A673 (cell line): ENCODE measurements around the gene PALS1. TPM values are rescaled to one million over a fixed set of nuclear protein-coding genes. Genes with fewer than 3 reads are reported as not detected.

Experiments
- BruUV-seq: library from RNA; stranded (reverse); fragments of 400-500 nt; replicated peaks from 2 replicates; lab custom pipeline; 2021; lab: Mats Ljungman, UMichigan
- CTCF ChIA-PET: fragments of 300-600 bp; sonication (Branson Sonifier 250); formaldehyde crosslinking; loops from one replicate; lab custom pipeline; 2022; ENCODE audit warnings: antibody characterized with exemption; lab: Charles Lee
- POLR2A ChIA-PET: fragments of 300-600 bp; sonication (Branson Sonifier 250); formaldehyde crosslinking; loops from one replicate; lab custom pipeline; 2022; ENCODE audit warnings: antibody characterized with exemption; ENCODE audit not compliant: low non-redundant PET; lab: Charles Lee
- DNase-seq: peaks from one replicate; pipeline ENCODE4 v3.0.0-alpha.2; 2015; ENCODE audit warnings: low spot score
- H3K27ac ChIP-seq: fragments of 200-600 bp; sonication (generic); 2 replicates; pipeline ENCODE4 v1.5.1; 2016; ENCODE audit warnings: mixed run types, low read depth, mild to moderate bottlenecking, mixed read lengths, antibody characterized with exemption, low read length; ENCODE audit not compliant: poor library complexity, severe bottlenecking
- H3K27me3 ChIP-seq: fragments of 200-600 bp; sonication (generic); replicated peaks from 2 replicates; pipeline ENCODE4 v1.6.1; 2017; ENCODE audit warnings: mixed run types, low read depth, mild to moderate bottlenecking, mixed read lengths, antibody characterized with exemption, low read length; ENCODE audit not compliant: insufficient read depth, poor library complexity
- H3K36me3 ChIP-seq: fragments of 200-600 bp; sonication (generic); 2 replicates; pipeline ENCODE4 v1.6.1; 2016; ENCODE audit warnings: mixed run types, mild to moderate bottlenecking, mixed read lengths, antibody characterized with exemption, low read length; ENCODE audit not compliant: insufficient read depth, poor library complexity, severe bottlenecking
- H3K4me1 ChIP-seq: fragments of 200-600 bp; sonication (generic); 2 replicates; pipeline ENCODE4 v1.6.1; 2017; ENCODE audit warnings: mixed run types, mild to moderate bottlenecking, mixed read lengths, antibody characterized with exemption, low read length; ENCODE audit not compliant: insufficient read depth, poor library complexity, severe bottlenecking
- H3K4me3 ChIP-seq: fragments of 200-600 bp; sonication (generic); 2 replicates; pipeline ENCODE4 v1.5.1; 2016; ENCODE audit warnings: low read depth, mixed run types, mild to moderate bottlenecking, mixed read lengths, low read length; ENCODE audit not compliant: poor library complexity, severe bottlenecking
- H3K9me3 ChIP-seq: fragments of 200-600 bp; sonication (generic); 2 replicates; pipeline ENCODE4 v1.6.1; 2016; ENCODE audit warnings: mixed run types, low read depth, mild to moderate bottlenecking, mixed read lengths, antibody characterized with exemption, low read length; ENCODE audit not compliant: poor library complexity, severe bottlenecking
- EZH2 ChIP-seq: fragments of 200-600 bp; sonication (generic); IDR thresholded peaks from 2 replicates; pipeline ENCODE4 v1.6.1; 2017; ENCODE audit warnings: borderline replicate concordance, low read depth, mild to moderate bottlenecking, mixed read lengths, antibody characterized with exemption, low read length; ENCODE audit not compliant: poor library complexity, severe bottlenecking
- intact Hi-C: fragments of 100-400 bp; cut with micrococcal nuclease; formaldehyde crosslinking; loops from one replicate; pipeline ENCODE4 v1.10.0; 2022; ENCODE audit not compliant: unreplicated experiment
- total RNA-seq: library from RNA; stranded (reverse); gene quantifications from 2 replicates; pipeline ENCODE4 v1.2.3, GENCODE V29; 2021
- TF ChIP-seq, protein P1 (sequence below): fragments of 300-800, 200-600 bp; sonication (generic); conservative IDR thresholded peaks from 2 replicates; pipeline ENCODE4 v1.5.1; 2017; ENCODE audit warnings: low read depth, mild to moderate bottlenecking, antibody characterized with exemption, low read length, moderate library complexity, mixed read lengths

The PALS1 gene
- total RNA-seq, 1 experiment from 2014 or later, result 112 TPM

DNA sequence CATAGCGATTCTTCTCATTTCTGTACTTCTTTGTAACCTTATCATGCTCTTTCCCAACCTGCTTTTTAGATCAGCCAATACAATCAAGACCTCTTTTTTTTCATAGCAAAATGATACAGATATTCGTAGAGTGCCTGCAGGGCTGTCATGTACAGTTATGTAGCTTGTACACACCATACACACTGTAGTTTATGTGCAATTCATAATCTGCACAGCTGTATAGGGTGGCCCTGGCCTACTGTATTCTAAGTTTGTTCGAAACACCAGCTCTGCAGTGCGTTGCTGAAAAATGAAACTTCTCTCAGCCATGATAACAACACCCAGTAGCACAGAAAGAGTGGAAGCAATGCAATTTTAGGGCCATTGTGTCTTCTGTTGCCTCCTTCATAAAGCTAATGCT lies 15.7 kb upstream of the PALS1 start:
- no peaks in the 10 kb centered on the region for H3K36me3 ChIP-seq
- no peaks in the 10 kb centered on the region for H3K27me3 ChIP-seq
- intact Hi-C loops, result no loop called here
- ChIA-PET POLR2A (no interaction called here), CTCF (no interaction called here)
- no peak overlapping the region for H3K4me3 ChIP-seq
- TF ChIP-seq EZH2, result no peak
- TF ChIP-seq, protein P1, sequence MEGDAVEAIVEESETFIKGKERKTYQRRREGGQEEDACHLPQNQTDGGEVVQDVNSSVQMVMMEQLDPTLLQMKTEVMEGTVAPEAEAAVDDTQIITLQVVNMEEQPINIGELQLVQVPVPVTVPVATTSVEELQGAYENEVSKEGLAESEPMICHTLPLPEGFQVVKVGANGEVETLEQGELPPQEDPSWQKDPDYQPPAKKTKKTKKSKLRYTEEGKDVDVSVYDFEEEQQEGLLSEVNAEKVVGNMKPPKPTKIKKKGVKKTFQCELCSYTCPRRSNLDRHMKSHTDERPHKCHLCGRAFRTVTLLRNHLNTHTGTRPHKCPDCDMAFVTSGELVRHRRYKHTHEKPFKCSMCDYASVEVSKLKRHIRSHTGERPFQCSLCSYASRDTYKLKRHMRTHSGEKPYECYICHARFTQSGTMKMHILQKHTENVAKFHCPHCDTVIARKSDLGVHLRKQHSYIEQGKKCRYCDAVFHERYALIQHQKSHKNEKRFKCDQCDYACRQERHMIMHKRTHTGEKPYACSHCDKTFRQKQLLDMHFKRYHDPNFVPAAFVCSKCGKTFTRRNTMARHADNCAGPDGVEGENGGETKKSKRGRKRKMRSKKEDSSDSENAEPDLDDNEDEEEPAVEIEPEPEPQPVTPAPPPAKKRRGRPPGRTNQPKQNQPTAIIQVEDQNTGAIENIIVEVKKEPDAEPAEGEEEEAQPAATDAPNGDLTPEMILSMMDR, result no peak
- DNase-seq, result no peak
- no TSS peak for BruUV-seq
- peaks cover 4% of the 10 kb centered on the region for H3K4me1 ChIP-seq
- H3K9me3 ChIP-seq, result no peaks in the 10 kb centered on the region
- H3K27ac ChIP-seq, result no peak overlapping the region

DNA sequence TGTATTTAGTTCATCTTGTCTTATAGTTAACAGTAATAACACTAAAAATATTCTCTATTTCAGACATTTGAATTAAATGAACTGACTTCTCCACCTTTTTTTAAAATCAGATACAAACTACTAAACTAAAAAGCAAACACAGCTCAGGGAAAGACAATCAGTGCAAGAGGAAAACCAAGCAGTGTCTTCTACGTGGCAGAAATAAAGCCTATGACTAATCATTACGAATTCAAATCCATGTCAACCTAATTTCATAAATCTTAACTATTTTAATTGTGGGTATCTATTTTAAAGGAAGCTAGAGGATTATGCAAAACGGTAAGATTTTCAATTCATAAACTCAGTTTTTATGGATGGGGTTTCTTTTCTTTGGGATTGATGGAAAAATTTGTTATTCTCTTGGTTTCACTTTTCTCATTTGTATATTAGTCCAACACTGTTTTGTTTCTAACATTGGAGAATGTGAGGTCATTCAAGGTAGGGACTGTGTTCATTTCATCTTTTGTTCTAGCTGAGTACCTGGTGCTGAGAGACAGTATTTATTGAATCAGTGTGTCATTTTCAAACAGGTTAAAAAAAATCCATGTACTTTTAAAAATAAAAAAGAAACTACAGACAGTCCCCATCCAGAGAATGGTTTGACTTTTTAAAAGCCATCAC lies 12.8 kb upstream of the PALS1 start:
- H3K27ac ChIP-seq, result peak overlapping the region; percentile 2
- ChIA-PET CTCF (no interaction called here), POLR2A (interaction anchor here (1.0 kb wide), 1 partner anchor 58 kb away, joined by 5 read pairs; no protein-coding TSS in a partner anchor)
- H3K27me3 ChIP-seq, result no peaks in the 10 kb centered on the region
- no peaks in the 10 kb centered on the region for H3K36me3 ChIP-seq
- BruUV-seq, result no TSS peak
- peaks cover 4% of the 10 kb centered on the region for H3K4me1 ChIP-seq
- no peaks in the 10 kb centered on the region for H3K9me3 ChIP-seq
- TF ChIP-seq EZH2, result no peak
- TF ChIP-seq, protein P1, result no peak
- H3K4me3 ChIP-seq, result peak overlapping the region; percentile 28
- intact Hi-C loops, result no loop called here
- peak; percentile 26 for DNase-seq

DNA sequence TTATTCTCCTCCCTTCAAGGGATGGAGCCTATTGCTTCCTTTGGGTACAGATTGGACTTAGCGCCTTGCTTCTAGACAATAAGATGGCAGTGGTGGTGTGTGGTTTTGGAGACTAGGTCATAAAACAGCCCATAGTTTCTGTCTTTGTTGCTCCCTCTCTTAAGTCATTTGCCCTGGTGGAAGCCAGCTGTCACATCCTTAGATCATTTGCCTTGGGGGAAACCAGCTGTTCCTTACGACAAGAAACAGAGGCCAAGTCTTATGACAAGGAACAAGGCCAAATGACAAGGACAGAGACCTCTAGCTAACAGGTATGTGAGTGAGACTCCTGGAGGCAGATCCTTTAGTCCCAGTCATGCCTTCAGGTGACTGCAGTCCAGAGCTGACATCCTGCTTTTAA lies 9.2 kb upstream of the PALS1 start:
- DNase-seq, result peak; percentile 35
- Histone ChIP-seq H3K36me3 (no peaks in the 10 kb centered on the region), H3K27me3 (no peaks in the 10 kb centered on the region), H3K27ac (peak overlapping the region; percentile 2), H3K4me1 (peaks cover 4% of the 10 kb centered on the region), H3K9me3 (no peaks in the 10 kb centered on the region), H3K4me3 (no peak overlapping the region)
- POLR2A ChIA-PET, result no interaction called here
- BruUV-seq, result no TSS peak
- intact Hi-C loops, result no loop called here
- CTCF ChIA-PET, result no interaction called here
- TF ChIP-seq, protein P1, result no peak
- no peak for TF ChIP-seq EZH2
